NCI-H748 (cell line): ENCODE measurements around the gene PLEKHA1.

ENCODE experiments used
- DNase-seq: peaks from one replicate; lab custom pipeline; 2025; ENCODE audit not compliant: unreplicated experiment; lab: John Stamatoyannopoulos, UW

PLEKHA1 gene

DNA sequence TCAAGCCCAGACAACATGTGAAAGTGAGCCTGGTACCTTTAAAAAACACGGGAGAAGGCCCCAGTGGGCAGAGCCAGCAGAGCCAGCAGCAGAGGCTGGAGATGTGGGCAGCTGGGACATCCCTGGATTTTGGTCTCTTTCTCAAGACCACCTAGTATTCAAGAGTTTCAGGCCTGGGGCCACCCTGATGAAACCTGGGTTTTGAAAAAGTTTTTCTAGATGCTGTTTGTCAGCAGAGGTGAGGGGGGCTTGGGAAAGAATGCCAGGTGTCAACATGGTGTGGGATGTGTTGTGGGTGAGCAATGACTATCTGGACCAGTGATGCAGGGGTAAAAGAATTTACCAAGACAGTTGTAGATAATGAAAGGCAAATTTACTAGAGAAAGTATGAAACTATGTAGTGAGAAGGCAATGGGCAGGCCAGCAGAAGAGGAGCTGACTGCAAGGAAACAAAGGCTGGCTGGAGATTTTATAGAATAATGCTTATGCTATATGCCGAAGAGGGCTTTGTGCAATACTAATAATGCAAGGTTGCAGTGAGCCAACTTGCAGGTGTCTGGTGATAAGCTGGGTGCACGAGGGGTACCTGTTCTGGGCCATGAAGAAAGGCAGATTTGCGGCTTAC, 28.1 kb upstream of the PLEKHA1 start:
- DNase-seq: no peak

DNA sequence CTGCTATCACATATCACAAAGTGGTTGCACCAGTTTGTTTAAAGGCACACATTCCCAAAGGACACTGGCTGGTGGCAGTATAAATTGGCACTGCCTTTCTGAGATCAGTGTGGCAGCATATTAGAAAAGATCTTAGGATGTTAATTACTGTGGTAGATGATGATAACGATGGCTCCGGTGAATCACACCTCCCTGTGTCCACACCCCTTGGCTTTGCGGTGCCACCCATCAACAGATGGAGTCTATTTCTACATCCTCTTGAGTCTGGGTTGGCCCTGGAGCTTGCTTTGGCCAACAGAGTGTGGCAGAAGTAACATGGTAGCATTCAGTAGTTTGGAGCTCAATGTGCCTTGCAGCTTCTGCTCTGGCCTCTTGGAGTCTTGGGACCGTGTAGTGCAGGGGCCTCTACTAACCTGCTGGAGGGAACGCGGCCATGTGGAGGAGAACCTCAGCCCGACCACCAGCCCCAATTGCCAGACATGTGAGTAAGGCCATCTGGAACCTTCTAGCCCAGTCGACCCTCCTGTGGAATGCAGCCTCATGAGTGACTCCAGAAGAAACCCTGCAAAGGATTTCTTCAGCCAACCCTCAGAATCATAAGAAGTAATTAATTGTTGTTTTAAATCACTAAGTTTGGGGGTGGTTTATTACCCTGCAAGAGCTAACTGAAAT, 27.2 kb upstream of the PLEKHA1 start:
- no peak for DNase-seq

DNA sequence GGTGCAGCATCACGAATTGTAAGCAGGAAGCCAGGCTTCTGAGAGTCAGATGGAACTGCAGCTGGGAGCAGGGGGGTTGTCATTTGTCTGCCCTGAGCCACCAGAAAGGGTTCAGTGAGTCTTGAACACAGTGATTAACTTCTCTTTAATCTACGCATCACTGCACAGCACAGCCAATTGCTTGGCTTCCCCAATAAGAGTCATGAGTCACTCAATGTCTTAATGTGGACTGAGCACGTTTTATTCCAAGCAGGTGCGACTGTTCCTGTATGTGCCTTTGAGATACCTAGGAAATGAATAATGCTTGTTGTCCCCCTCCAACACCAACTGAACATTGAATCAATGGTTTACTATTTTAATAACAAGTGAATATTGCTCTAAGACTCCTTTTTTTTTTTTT, 26.0 kb upstream of the PLEKHA1 start:
- DNase-seq: no peak

DNA sequence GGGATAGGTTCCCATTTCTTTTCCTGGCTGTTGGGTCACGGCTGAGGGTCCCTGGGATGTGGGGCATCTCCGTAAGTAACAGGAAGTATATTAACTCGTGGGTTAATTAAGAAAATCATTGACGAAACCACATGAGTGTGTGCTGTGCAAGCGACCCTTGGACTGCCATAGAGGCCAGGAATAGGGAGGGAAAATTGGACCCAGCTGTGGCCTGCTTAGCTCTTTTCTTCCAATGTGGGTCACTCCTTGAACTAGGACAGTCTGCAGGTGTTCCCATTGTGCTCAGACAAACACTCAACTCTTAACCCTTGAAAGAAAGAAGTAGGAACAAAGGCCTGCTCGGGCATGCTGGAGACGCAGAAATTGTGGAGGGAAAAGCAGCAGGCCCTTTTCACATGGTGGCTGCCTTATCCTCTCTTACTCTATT, 25.6 kb upstream of the PLEKHA1 start:
- no peak for DNase-seq

DNA sequence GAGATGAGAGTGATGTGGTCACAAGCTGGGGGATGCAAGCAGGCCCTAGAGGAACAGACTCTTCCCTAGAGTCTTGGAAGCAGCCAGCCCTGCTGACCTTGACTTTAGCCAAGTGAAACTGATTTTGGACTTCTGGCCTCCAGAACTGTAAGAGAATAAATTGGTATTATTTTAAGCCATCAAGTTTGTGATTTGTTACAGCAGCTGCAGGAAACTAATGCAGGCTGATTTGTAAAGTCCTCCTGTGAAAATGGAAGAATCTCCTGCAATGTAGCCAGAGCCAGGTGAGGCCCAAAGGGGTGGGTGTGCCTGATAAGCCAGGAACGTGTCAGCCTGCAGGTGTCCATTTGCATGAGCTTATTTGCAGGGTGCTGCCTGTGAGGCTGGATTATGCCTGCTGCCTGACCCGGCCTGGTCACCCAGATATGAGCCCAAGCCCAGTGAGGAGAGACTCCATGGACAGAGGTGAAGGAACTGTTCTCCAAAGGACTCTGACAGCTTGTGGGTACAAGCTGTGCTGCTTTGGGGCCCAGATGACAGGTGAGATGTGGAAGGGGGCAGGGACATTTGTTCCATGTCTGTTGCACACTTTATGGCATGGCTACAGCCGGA, 24.6 kb upstream of the PLEKHA1 start:
- DNase-seq: no peak

DNA sequence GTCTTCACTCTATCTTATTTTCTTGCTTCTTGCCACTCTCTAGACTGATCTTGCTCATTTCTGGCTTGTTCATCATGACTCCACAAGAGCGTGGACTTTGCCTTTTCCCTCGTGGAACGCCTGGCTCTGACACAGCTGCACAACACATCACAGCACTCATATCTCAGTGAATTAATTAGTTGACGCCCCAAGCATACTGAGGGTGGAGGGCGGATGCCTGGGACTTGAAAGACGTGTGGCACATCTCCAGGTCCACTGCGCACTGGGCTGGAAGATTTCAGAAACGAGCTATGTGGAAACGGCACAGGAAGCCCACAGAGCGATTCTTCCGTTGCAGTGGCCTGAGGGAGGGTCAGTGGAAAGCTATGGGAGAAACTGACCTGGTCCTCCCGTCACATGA, 23.6 kb upstream of the PLEKHA1 start:
- DNase-seq: no peak

DNA sequence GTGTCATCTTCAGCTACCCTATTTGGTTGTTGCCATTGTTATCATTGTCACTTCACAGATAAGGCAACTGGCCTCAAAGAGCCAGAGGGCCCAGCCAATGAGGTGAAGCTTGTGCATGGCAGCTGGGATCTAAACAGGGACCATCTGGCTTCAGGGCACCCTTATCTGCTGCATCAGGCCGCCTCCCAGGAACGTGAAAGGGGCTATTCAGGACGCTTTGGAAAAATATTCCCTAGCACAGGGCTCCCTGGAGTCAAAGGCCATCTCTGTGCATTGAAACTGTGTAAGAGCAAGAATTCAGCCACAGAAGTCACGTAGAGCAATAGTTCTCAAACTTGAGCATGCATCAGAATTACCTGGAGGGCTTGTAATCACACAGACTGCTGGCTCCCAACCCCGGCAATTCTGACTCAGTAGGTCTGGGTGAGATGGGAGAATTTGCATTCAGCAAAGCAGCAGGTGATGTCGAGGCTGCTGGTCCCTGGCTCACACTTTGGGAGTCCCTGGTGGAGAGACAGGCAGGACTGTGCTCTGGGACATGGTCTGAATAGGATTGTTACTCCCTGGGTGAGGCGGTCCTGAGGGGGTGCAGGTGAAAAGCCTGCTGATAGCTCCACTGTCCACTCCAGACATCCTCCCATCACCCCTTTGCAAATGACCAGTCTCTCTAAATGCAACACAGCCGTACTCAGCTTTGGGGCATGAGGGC, 21.5 kb upstream of the PLEKHA1 start:
- DNase-seq: no peak

DNA sequence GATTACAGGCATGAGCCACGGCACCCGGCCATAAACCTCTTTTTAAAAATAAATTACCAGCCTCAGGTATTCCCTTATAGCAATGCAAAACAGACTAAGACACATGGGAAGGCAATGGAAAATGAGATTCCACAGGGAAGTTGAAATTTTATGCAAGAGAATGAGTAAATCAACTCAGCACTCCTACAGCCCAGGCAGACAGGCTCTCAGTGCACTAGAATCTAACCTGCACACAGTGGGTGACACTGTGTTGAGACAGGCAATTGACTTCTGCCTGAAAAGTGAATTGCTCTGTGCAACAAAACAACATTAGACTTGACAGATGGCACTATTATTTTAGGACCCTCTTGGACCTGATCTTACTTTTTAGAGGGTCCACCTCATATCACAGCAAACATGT, 20.1 kb upstream of the PLEKHA1 start:
- no peak for DNase-seq

DNA sequence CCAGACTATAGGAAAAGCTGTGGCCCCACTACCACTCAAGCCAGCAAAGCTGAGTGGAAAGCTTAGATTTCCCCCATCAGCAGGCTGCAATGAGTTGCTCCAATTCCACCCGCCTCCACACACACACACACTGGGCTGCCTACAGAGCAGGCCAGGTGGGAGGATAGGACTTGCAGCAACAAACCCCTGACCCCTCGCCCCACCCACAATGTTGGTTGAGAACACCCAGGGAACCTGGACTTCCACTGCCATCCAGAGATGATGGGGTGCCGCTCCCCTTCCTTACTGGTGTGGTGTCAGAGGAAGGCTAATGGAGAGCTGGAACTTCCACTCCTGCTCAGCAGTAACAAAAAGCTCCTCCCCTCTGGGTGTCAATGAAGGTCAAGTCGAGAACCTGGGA, 16.8 kb upstream of the PLEKHA1 start:
- no peak for DNase-seq

DNA sequence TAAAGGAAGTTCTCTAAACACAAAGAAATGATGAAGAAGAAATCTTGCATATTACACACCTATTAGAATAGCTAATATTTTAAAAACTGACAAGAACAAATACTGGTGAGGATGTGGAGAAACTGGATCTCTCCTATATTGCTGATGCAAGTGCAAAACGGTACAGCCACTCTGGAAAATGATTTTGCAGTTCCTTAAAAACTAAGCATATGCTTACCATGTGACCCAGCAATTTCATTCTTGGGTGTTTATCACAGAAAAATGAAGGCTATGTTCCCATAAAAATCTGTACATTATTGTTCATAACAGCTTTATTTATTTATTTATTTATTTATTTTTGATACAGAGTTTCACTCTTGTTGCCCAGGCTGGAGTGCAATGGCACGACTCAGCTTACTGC, 14.9 kb upstream of the PLEKHA1 start:
- DNase-seq: no peak

DNA sequence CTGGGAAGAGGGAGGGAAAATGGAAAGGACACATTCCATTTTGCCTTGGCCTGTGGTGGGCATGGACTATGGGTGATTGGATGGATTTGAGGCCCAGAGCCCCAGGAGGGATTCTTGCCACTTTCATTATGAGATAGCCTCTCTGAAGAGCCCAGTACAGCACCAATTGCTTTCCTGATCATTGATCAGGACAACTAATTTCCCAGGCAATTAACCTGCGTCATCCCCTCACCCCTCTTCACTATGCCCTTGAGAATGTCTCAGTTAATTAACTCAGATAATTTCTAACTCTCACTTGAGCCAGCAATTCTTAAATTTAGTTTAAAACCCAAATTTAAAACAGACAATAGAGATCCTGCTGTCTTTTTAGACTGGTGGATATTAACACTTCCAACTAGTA, 13.5 kb upstream of the PLEKHA1 start:
- no peak for DNase-seq

DNA sequence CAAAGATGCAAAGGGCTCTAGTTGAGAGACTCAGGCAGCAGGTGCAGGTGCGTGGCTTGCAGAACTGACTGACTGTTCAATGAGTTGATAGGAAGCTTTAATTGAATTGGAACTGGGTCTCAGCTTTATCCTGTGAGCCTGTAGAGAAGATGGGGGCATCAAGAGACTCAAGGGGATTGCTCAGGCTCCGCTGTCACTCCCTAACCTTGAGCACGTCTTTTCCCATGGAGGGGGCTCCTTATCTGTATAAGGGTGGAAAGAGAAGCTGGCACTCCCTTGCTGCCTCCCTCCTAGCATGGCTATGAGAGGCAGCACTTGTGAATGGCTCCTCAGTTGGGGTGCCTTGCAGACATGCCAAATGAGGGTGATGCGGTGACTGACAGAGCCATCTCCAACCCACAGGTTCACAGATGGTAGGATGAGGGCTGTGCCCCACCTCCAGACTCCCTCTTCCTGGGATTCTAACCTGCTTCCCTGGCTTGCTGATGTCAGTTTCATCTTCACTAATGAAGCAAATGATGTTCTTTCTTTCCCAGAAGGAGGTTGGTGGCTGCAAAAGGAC, 12.4 kb upstream of the PLEKHA1 start:
- no peak for DNase-seq

DNA sequence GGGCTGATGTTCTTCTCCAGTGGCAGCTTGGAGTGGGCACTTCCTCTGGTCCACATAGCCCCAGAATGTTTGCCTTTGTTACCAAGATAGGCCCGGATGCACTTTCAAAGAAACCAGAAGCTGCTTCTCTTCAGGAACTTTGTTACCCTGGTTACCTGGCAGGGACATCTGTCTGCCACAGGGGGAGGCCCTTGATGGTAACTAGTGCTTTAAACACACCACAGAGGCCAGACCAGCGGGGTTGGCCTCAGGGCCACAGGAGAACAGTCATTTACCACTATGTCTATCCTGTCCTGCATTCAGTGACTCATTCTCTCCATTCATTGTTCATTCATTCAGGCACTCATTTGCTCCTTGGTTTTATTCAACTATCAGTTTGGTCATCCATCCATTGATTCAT, 11.9 kb upstream of the PLEKHA1 start:
- DNase-seq: peak; percentile 1

DNA sequence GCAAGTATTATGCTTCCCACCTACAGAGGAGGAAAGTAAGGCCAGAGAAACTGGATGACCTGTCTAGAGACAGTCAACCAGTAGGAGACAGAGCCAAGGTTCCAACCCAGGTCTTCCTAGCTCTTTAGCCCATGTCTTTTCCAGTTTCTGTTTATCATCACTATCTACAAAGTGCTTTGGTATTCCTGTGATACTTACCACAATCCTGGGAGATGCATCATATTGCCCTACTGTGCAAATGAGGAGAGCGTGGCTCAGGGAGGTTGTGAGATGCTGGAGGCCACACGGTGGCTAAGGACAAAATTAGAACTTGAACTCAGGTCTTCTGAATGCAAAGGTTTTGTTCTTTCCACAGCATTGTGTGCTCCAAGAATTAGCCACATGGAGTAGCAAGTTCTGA, 11.2 kb upstream of the PLEKHA1 start:
- no peak for DNase-seq

DNA sequence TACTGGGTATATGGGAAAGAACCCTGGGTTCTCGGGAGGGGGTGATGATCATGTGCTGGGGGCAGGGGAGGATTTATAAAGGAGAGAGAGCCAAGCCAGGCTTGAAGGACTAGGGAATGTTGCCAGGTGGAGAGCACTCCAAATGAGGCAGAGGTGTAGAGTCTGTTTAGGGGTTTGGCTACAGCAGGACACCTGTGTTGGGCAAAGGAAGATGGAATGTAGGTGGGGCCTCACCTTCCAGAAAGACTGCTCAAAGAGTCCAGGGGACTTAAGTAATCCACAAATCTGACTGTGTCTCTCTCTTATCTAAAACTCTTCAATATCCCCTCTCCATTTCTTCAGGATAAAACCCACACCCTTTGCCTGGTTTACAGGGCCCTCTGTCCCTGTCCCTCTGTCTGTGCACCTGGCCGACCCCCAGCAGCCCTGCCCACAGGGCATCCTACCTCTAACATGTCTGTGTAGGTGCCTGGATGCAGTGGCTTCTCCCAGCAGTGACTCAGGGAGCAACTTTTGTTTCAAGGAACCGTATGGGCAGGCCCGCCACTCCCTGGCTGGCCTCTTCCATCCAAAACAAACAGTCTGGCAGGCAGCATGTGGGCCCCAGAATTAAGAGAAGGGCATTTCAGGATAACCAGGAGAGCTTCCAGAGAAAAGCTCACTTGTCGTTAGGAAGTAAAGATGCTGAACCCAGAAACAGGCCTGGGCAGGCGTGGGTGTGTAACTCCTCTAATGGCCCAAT, 10.6 kb upstream of the PLEKHA1 start:
- no peak for DNase-seq

DNA sequence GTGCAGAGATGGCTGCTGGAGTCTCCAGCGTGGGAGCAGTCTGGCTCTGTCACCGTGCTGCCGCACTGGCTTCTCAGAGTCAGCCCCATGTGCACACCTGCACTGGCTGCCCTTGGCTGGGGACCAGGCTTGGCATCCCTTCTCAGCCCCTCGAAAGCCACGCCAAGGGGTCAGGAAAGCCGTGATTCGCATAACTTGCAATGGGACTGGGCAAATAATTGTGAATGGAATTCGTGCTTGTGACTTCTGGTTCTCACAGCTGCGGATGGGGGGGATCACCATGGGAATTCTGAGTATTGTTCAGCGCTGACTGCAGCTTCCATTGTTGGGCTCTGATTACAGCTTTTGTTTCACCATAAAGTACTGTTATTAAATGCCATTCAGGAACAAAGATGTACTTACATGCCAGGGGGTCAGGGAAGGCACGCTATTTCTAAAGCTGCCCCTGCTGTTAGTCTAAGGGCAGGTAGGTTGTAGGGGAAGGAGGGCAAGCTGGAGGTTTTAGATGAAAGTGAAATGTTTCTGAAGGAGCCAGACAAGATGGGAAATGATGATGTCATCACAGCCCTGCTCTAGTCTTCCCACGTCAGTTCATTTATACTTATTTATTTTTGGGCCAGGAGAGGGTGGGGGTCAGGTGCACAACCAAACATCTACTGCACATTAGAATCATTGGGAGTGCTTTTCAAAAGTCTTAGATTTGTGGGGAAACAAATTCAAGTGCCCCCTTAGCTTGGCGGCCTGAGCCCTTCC, 5.8 kb upstream of the PLEKHA1 start:
- DNase-seq: peak; percentile 59

DNA sequence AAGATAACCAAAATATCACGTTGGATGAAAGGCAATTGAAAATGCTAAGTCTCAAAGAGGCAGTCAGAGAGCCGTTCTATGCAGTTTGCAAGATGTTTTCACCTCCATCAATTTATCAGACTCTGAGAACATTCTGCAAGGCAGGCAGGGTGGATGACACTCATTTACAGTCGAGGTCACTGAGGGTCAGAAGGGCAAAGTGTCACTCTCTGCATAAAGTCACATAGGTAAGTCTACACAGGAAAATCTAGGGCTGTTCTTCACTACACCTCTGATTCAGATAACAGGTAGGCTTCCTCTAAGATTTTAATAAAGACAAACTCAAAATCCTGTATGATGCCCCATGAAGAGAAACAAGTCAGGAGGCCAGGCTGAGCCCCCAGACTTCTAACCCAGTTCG, 1.4 kb upstream of the PLEKHA1 start:
- no peak for DNase-seq

DNA sequence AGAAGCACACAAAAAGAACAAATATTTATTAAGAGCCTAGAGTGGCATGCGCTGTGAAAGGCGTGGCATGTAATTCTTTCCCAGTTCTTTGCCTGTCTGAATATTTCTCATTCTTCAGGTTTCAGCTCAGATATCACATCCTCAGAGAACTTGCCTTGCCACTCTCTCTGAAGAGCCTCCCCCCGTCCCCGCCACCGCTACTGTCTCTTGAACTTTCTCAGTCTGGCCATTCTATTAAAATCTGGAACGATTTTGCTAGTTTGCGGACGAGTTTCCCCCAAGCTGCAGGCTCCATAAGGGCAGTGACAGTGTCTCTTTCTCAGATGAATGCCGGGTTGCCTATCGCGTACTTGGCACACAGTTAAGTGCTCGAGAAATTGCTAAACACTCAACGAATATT, 787 bp upstream of the PLEKHA1 start:
- peak; percentile 28 for DNase-seq

DNA sequence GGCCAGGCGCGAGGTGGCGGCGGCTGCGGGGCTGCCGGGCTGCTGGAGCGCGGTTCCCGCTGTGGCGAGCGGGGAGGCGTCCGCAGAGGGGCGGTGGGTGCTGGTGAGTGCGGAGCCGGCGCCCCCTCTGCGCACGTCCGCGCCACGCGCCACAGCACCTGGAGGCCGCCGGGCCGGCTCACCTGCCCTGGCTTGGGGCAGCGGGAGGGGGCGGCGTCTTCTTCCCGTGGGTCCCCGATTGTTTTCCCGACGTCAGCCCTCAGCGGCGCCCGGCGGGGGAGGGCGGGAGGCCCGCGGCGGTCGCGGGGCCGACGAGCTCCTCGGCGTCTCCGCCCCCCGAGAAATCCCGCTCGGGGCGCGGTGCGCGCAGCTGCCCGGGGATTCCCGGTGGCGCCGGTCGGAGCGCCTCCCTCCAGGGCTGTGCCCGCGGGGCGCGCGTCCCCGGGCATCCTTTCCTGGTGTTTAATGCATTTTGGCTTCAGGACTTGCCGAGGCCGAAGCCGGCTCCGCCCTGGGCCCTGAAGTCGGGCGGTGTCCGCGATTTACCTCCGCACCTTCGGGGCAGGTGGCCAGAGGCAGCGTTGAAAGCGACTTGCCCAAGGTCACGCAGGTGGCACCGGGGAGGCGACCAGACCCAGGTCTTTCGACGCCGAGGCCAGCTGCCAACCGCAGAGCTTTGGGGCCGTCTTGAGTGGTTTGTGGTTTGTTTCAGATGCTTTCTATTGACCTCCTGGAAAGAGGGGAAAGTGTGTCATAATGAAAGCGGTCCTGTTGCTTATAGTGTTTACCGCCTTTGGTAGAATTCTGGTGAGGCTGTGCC, 561 bp downstream of the PLEKHA1 start:
- DNase-seq: peak; percentile 84
